Measurements from ENCODE around the gene PTGS1.

- TF ChIP-seq EZH2phosphoT487 (IDR thresholded peaks at IDR 0.05; ENCODE audit: borderline replicate concordance, low read depth) (no peak), POLR2AphosphoS5 (IDR thresholded peaks at IDR 0.05; ENCODE audit: low read depth, low read length) (no peak), NFIC (IDR thresholded peaks at IDR 0.05; ENCODE audit: borderline replicate concordance) (peak; percentile 77), CTCF (IDR thresholded peaks at IDR 0.05) (no peak), USF2 (IDR thresholded peaks at IDR 0.05; ENCODE audit: borderline replicate concordance, low read depth, low read length) (no peak), RAD21 (IDR thresholded peaks at IDR 0.05; ENCODE audit: low read length) (no peak), GABPA (IDR thresholded peaks at IDR 0.05; ENCODE audit: low read depth) (no peak), RFX5 (IDR thresholded peaks at IDR 0.05; ENCODE audit: low read length) (no peak)
These were observed 73.4 kb downstream of the PTGS1 start for GRCh38 chr9:122444041-122444733.
